Skin epidermis (tissue), 12 donors: ENCODE data around the gene RPTOR.
"Not testable (repeated sequence)": the region's sequence is repeated elsewhere in the genome, so short reads cannot be mapped to it uniquely, and the experiment has no call there.

Experiments
- H3K27ac ChIP-seq, 21 experiments: fragments of 200-600 bp; sonication (generic) in 11 of 21; one replicate each; pipeline ENCODE4 v1.5.0; 2020; ENCODE audit warnings: mild to moderate bottlenecking in 3 of 21, inconsistent platforms in 2 of 21, moderate library complexity in 2 of 21
- H3K4me3 ChIP-seq, 7 experiments: fragments of 200-600 bp; sonication (generic) in 2 of 7; one replicate each; pipeline ENCODE4 v1.5.0; 2020; ENCODE audit warnings: inconsistent platforms in 2 of 7, mild to moderate bottlenecking in 2 of 7, moderate library complexity in 1 of 7

RPTOR gene

DNA sequence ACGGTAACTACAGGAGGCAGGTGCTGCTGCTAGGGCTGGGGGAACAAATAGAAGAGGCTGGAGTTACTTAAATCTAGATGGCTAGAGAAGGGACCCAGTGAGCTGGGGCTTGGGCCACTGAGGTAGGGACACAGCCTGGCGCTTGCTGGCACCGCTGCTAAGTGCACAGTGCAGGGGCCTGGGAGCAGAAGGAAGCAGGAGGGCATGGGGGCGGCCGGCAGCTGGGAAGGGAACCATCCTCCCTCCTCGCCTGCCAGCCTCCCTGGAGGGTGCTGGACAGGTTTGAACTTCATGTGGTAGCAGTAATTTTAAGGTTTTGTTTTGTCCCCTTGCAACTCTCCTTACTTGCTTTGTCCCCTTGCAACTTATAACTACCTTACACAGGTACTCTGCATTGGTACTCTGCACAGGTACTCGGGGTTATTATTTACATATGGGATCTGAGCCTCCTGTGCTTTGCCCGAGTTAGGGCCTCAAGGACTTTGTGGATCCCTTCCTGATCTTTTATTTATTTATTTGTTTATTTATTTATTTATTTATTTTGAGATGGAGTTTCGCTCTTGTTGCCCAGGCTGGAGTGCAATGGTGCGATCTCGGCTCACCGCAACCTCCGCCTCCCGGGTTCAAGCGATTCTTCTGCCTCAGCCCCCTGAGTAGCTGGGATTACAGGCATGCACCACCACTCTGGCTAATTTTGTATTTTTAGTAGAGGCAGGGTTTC is 34.2 kb downstream of the RPTOR start:
- H3K4me3 ChIP-seq, H3K27ac ChIP-seq: not testable (repeated sequence)

DNA sequence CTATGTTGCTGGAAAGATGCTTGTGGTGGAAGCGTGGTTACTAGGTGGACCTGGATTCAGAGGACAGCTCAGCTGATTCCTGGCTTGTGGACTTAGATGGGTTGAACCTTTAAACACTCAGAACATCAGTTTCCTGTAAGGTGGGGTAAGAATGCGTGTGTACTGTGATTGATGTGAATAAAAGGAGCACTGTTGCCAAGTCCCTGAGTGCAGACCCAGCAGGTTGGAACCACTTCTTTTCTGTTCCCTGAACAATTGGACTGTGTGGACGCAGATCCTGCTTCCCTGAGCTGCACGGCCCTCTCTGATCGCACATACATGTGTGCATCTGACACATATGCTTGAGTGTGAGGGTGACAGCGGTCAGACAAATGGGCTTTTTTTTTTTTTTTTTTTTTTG is 37.5 kb downstream of the RPTOR start:
- no peak overlapping the region for H3K27ac ChIP-seq
- H3K4me3 ChIP-seq: no peak overlapping the region

DNA sequence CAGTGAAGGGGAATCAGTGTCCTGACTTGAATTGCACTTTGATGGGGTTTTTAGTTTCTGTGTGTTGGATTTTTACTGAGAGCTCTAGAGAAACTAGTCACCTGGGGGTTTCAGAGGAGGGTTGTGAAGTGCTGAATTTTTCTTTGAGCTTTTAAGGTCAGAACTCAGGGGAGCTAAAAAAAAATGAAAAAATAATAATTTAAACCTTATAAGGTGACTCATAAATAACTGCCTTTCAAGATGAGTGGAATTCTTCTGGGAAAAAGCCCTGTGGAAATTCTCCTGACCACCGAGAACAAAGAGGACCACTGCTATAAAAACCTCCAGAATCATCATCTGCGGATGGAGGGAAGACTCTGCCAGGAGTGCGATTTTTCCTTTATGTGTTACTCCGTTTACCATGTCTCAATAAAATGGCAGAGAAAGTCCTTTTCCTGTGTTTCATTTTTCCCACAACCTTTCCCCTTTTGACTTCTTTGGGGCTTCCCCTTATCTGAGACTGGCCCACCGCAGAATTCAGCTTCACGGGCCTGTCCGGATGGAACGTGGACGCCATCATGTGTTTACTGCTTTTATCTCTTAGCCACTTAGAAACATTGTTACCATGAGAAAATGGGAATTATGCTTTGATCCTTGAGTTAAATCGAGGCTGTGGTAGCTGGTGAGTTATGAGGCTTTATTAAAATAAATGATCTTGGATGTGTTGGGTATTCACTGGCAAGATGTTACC is 39.7 kb downstream of the RPTOR start:
- H3K4me3 ChIP-seq: no peak overlapping the region
- H3K27ac ChIP-seq: no peak overlapping the region

DNA sequence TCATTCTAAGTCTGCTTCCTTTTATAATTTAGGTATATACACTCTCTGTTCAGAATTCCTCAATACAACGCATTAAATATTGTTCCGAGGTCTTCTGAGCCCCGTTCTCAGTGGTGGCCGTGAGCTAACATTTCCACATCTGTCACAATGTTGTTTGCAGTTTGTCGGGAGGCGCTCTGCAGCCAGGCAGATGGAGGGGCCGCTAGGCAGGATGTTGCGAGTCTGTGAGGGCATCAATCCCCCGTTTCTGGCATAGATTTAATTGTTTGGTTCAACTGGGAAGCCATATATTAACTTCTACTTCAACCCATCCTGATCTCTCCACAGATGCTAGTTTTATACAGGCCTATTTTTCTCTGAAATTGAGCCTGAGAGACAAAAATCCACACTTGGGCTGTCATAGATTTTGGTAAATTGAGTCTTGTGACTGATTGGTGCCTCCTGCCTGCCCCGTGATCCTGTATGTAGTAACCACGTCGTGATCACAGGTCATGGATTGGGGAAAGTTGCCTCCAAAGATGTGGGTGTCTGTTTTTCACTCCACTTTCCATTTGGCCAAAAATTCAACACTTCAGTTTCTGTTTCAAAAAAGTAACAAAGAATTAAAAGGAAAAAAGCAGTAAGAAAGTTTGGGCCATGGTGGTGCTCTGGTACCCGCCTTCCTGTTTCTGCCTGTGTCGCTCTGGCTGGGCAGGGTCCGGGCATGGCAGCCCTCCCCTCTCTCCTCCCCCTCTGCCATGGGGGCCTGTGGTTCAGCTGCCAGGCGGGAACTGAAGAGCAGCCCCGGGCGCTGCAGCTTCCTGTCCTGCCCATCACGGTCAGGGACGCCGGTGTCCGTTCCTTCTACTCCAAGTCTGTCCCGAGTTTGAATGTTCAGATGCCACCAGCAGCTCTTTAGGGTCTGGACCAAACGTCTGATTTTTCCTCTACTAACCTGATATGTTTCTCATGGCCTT is 41.5 kb downstream of the RPTOR start:
- Histone ChIP-seq H3K4me3 (no peak overlapping the region), H3K27ac (peak overlapping the region in 1 of 21 experiments; percentile 6)

DNA sequence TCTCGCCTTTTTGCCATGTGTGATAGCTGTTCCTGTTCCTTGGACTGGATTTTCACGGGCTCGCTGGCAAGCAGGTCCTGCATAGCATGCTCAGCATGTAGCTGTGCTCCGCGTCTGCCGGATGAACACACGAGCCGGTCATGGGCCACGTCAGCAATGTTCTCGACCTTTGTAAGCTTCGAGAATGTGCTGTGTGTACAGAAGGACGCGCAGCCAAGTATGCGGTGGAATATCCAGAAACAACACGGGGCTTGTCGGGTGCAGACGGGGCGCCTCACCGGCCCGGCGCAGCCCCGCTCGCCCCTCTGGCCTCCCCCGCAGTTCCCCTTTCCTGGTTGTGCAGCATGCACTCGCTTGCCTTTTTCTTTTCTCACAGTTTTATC is 42.2 kb downstream of the RPTOR start:
- Histone ChIP-seq H3K4me3 (no peak overlapping the region), H3K27ac (peak overlapping the region in 1 of 21 experiments; percentile 6)

DNA sequence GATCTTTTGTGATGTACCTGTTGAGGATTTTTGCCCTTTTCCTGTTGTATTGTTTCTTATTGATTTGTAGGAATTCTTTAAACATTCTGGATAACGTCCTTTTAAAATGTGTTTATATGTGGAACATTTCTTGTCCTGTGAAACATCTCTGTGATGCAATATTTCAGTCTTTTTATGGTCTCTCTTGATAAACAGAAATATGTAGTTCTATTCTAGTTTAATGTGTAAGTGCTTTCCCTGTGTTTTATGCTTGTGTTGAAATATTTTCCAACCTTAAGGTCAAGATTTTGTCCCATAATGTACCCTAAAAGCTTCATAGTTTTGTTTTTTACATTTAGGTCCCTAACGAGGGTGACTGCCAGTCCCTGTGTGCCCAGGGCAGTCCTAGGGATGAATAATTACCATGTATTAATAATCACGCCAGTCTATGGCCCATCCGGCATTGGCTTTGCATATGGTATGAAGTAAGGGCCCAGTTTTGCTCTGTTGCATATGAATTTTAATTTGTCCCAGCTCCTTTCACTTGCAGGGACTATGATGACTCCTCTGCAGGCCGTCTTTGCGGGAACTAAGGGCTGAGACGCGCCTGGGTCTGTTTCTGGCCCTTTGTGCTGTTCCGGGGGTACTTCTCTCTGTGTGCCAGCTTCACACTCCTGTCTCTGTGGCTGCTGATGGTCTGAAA is 44.2 kb downstream of the RPTOR start:
- Histone ChIP-seq H3K4me3 (no peak overlapping the region), H3K27ac (no peak overlapping the region)

DNA sequence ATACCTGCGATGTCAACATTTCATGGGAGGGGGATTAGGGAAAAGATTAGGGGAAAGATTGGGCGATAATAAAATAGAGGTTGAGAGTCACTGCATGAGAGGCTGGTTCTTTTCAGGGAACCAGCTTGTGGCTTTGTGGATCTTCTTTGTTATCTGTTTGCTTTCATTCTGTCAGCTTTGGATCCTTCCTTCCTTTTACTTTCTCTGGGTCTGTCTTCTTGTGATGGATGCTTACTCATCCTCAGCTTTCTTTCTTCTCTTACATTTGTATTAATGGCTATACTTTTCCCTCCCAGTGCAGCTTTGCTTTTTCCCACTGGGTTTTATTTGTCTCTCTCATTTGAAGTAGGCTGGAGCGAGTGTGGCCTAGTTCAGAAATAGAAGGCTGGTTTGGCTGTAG is 47.1 kb downstream of the RPTOR start:
- Histone ChIP-seq H3K4me3 (no peak overlapping the region), H3K27ac (no peak overlapping the region)

DNA sequence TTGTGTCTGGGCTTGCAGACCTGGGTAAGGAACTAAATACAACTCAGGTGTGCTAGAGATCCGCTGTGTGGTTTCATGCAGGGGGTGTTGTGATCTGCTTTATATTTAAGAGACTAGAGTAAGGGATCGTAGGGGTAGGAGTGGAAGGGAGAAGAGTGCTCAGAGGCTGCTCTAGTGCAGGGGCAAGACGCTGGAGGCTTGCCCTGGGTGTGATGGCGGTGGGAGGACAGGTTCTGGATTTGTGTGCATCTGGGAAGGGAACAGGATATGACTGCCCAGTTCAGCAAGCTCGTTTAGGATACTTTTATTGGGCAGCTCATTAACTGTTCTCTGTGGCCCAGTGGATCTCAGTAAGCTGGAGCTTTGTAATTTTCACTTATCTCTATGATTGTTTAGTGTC is 47.6 kb downstream of the RPTOR start:
- no peak overlapping the region for H3K4me3 ChIP-seq

DNA sequence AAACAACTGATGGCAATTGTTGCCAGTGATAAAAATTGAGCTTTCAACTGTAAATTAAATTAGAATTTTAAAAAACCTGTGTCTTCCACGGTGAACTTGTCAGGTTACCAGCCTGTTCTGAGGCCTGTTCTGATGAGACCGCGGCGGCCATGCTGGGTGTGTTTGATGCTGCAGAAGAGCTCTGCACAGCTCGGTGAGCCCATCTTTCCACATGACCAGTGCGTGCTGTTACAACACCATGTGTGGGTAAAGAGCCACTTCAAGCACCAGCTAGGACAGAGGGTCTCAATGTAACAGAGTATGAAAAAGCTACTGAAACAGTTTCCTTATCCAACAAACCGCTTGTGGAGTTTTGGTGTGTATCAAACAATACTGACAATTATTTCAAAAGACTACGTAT is 48.5 kb downstream of the RPTOR start:
- H3K4me3 ChIP-seq: no peak overlapping the region

More for the DNA sequence above, 47.6 kb downstream of the RPTOR start:
- H3K27ac ChIP-seq: no peak overlapping the region

DNA sequence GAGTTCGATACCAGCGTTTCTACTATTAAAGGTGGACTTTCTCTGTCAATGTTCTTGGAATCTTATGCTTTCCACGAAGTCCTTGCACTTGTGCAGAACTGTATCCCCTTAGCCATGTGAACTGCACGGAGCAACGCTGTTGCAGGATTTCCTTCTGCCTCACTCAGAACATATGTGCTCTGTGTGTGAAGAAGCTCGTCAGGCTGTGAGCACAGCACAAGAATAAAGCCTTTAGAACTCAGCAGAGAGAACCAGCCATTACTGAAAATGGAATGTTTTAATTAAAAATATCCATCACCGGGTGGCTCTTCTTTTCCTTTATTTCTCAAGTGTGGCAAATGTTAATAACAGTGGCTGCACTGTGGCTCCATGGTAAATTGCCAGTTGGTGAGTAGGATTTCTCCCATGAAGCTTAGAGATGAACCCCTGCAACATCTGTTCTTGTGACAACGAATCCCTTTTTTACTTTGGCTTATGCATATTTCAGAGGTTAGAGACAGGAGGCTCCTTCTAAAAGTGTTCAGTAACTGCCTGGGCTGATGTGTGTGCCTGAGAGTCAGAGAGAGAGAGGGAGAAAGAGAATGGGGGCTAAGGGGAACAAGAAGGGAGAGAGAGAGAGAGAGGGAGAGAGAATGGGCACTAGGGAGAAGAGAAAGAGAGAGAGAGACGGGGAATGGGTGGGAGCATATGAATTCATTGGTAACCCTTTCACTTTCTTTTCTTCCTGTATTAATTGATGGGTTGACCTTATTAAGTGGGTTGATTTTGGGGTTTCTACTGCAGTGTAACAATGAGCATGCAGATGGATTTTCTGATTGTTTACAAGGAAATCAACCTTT is 50.0 kb downstream of the RPTOR start:
- peak overlapping the region in 1 of 21 experiments; percentile 42 for H3K27ac ChIP-seq

More for the DNA sequence above, 48.5 kb downstream of the RPTOR start:
- H3K27ac ChIP-seq: no peak overlapping the region

DNA sequence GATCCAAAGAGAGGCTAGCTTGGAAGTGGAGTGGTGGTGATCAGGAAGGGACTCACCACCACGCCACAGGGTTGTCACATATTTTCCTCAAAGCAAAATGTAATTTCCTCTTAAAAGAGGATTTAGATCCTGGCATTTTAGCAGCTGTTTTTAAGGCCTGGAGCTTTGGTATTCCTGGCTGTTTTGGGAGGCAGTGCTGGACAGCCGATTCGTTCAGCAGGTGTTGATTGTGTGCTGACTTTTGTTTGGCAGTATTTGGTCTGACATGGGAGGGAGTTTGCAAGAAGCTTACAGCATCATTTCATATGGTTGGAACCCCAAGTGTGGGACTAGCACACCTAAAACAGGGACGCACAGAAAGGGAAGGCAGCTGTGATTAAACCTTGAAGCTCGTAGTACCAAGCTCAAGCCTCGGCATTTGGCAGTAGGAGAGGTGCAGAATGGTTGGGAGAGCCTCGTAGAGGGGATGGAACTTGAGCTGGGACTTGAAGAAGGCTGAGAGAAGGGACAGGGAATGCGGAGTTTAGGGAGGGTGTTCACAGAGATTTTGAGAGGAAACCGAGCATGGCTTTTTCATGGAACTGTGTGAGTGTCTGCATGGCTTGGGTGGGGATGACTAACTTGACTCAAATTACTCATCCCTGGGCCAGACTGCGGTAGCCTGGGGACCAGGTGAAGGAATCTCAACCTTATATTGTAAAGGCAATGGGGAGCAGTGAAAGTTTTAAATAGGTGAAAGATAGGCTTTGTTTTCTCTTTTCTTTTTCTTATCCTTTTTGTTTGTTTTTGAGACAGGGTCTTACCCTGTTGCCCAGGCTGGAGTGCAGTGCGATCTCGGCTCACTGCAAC is 52.3 kb downstream of the RPTOR start:
- Histone ChIP-seq H3K4me3 (no peak overlapping the region), H3K27ac (no peak overlapping the region)

More for the DNA sequence above, 50.0 kb downstream of the RPTOR start:
- no peak overlapping the region for H3K4me3 ChIP-seq

DNA sequence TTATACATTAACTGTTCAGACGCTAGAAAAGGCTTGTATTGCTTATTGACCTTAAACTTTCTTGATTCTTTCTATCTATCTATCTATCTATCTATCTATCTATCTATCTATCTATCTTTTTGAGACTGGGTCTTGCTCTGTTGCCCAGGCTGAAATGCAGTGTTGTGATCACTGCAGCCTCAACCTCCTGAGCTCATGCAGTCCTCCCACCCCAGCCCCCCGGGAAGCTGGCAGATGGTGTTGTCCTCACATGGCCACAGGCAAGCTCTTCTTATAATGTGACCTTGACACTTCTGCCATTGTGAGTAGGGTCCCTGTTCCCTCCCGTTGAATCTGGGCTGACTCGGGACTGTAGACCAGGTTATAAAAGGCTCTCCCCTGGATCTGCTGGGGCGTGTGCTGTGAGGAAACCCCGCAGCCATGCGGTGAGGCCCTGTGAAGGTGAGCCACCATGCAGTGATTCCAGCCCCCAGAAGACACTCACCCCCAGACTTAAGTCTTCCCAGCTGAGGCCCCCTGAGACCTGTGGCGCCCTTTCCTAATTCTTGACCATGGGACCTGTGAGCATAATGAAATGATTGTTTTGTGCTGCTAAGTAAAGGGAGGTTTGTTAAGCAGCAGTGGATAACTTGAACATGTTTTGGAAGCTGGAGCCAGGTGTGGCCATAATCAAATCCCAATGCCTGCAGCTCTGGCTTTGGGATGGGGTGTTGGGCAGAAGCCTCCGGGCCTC is 54.3 kb downstream of the RPTOR start:
- Histone ChIP-seq H3K4me3 (no peak overlapping the region), H3K27ac (peak overlapping the region in 2 of 21 experiments; percentile 35 to 51)

DNA sequence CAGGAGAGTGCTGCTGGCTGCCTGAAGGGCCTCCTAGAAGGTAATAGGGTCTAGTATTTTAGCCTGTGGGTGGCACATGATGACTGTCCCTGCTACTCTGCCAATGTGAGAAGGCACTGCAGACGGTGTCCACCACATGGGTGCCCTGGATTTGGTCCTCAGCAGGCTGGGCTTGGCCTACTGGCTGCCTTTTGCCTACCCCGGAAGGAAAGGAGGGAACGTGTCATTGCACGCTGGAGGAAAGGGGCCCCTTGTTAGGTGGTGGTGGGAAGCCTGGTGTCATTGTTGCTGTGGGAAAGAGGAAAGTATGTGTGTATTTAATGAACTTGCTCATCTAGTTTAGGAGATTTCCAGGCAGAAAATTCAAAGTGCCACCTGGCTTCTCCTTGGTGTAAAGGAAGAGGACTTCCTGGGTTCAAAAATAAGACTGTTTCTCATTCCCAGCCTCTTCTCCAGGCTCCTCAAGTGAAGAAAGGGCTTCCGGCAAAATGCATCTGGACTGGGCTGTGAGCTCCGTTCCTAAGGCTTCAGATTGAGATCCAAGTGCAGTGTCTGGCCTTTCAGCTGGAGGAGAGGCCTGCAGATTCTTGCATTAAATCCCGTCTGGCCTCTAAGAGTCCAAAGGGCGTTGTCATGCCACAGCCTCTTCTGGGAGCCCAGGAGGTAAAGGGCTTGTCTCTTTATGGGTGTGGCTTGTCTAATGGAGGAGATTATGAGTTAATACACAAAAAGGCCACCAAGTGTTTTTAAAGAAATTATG is 55.1 kb downstream of the RPTOR start:
- no peak overlapping the region for H3K4me3 ChIP-seq
- peak overlapping the region in 3 of 21 experiments; percentile 6 to 51 (median 35) for H3K27ac ChIP-seq

DNA sequence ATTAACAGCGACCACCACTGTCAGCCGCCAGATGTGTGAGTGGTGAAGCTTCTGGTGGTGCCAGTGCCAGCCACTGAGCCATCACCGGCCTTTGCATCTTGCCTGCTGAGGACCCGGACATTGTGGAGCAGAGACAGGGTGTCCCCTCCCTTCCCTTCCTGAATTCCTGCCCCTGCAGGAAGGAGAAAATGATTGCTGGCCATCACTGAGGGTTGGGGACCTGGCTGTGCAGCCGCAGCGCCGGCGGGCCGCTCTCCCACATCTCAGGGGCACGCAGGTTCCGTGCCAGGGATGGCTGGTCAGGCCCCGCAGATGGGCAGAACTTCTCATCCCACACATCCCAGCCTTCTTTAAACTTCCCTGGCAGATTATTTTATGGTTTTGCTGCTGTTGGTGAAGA is 56.5 kb downstream of the RPTOR start:
- no peak overlapping the region for H3K4me3 ChIP-seq
- H3K27ac ChIP-seq: no peak overlapping the region

DNA sequence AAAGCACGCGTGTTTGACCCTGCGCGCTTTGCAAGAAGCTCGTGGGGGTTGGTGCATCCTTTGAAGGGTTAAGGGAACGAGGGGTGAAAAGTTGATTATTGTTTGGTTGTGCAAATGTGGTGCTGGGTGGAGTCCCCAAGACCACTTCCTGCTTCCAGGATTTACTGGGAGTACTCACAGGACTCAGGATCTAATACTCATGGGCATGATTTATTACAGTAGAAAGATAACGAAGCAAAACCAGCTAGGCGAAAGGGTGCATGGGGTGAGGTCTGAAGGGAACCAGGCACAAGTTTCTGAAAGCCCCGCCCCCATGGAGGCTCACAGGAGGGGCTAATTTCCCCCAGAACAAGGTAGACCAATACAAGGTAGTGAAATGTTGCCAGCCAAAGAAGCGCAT is 58.8 kb downstream of the RPTOR start:
- H3K27ac ChIP-seq: no peak overlapping the region
- H3K4me3 ChIP-seq: no peak overlapping the region

DNA sequence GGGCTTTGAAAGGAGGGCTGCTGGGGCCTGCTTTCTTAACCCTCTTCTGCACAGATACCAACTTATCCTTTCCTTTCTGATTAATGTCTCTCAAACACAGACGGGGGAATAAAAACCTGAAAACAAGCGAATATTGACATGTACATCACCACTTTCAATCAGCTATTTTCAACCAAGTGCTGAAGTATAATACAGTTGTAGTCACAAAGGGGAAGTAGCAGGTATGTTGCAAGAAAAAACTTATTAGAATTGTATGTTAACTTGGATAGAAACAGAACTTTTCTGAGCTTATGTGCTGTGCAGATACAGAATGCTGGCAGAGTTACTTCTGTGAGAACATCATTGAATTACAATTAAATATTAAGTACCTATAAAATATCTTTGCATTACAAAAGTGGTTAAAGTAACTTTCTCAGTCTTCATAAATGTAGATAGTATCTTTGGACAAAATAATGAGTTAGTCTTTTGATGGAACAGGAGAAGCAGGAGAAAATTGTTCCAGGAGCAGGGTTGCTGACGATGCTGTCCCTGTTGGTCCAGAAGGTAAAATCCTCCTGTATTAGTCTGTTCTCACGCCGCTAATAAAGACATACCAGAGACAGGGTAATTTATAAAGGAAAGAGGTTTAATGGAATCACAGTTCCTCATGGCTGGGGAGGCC is 59.5 kb downstream of the RPTOR start:
- H3K27ac ChIP-seq: no peak overlapping the region
- no peak overlapping the region for H3K4me3 ChIP-seq
